ENCODE measurements around the gene LKAAEAR1. TPM values are rescaled to one million over a fixed set of nuclear protein-coding genes. Genes with fewer than 3 reads are reported as not detected.

LKAAEAR1 gene
- total RNA-seq, 2 donors from 2014 or later, result 10.2 TPM; not detected in 1

DNA sequence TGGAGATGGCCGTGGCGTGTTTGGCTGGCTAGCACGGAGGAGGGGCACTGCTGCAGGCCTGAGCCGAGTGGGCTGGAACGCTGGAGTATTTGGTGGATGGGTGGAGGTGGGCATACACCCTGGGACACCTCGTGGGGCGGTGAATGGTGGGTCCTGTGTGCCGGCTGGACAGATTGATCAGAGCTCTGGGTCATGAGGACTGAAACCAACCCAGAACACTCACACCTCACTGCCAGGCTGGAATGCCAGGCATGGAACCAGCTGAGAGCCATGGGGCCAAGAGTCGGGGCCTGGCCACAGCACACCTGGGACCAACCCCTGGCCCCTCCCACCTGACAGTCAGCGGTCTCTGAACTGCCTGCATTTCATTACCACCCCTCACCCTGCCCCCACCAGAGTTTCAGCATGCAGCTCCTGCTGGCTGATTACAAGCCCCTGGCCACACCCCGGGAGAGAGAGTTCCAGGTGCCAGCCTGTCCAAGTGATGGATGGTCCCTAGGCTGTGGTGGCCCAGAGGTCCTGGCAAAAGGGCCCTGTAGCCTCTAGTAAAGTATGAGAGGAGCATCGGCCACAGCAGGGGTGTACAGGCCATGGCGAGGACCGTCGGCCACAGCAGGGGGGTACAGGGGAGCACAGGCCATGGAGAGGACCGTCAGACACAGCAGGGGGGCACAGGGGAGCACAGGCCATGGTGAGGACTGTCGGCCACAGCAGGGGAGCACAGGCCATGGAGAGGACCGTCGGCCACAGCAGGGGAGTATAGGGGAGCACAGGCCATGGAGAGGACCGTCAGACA, 19.9 kb upstream of the LKAAEAR1 start:
- Histone ChIP-seq H3K36me3 (no peaks in the 10 kb centered on the region), H3K27me3 (replicated peaks; ENCODE audit: insufficient read depth) (peaks cover 3% of the 10 kb centered on the region), H3K4me3 (no peak overlapping the region), H3K9me3 (no peaks in the 10 kb centered on the region), H3K4me1 (replicated peaks) (peaks cover 4% of the 10 kb centered on the region), H3K27ac (no peak overlapping the region)
- TF ChIP-seq, protein P1, sequence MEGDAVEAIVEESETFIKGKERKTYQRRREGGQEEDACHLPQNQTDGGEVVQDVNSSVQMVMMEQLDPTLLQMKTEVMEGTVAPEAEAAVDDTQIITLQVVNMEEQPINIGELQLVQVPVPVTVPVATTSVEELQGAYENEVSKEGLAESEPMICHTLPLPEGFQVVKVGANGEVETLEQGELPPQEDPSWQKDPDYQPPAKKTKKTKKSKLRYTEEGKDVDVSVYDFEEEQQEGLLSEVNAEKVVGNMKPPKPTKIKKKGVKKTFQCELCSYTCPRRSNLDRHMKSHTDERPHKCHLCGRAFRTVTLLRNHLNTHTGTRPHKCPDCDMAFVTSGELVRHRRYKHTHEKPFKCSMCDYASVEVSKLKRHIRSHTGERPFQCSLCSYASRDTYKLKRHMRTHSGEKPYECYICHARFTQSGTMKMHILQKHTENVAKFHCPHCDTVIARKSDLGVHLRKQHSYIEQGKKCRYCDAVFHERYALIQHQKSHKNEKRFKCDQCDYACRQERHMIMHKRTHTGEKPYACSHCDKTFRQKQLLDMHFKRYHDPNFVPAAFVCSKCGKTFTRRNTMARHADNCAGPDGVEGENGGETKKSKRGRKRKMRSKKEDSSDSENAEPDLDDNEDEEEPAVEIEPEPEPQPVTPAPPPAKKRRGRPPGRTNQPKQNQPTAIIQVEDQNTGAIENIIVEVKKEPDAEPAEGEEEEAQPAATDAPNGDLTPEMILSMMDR (IDR thresholded peaks at IDR 0.05), result no peak
- TF ChIP-seq POLR2A (IDR thresholded peaks at IDR 0.05), result no peak
- TF ChIP-seq POLR2AphosphoS5 (IDR thresholded peaks at IDR 0.05), result no peak
- DNase-seq (ENCODE audit: low spot score), result no peak
- intact Hi-C loops (cut with DNase I), result no loop called here
- WGBS, result 72% methylated on average over 20 of the region's 20 CpGs

DNA sequence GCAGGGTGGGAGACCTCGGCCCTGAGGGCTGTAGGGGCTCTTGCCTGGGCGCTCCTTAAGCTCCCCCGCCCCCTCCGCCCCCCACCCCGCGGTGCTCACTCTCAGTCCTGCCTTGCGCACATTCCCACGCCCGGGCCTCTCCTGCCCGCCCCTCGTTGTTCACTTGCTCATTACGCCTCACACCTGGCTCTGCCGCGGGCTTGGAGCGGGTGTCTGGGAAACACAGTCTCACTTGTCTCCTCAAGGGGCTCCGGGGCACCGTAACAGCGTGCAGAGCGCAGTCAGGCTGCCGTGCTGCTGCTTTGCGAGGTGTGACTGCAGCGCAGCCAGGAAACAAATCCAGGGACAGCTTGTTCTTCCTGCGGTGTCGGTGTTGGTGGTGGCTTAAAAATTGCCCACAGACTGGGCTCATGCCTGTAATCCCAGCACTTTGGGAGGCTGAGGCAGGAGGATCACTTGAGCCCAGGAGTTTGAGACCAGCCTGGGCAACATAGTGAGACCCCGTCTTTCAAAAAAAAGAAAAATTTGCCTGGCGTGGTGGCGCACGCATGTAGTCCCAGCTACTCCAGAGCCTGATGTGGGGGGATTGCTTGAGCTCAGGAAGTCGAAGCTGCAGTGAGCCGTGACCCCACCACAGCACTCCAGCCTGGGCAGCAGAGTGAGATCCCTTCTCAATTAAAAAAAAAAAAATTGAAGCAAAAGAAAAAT, 18.6 kb upstream of the LKAAEAR1 start:
- TF ChIP-seq POLR2A (IDR thresholded peaks at IDR 0.05) (no peak), POLR2AphosphoS5 (IDR thresholded peaks at IDR 0.05) (no peak)
- TF ChIP-seq, protein P1 (IDR thresholded peaks at IDR 0.05), result no peak
- 19% methylated on average over 30 of the region's 30 CpGs for WGBS
- Histone ChIP-seq H3K9me3 (no peaks in the 10 kb centered on the region), H3K36me3 (no peaks in the 10 kb centered on the region), H3K4me1 (replicated peaks) (peaks cover 4% of the 10 kb centered on the region), H3K27ac (no peak overlapping the region), H3K27me3 (replicated peaks; ENCODE audit: insufficient read depth) (peaks cover 3% of the 10 kb centered on the region), H3K4me3 (peak overlapping the region; percentile 31 to 41)
- intact Hi-C loops (cut with DNase I), result no loop called here
- no peak for DNase-seq (ENCODE audit: low spot score)

DNA sequence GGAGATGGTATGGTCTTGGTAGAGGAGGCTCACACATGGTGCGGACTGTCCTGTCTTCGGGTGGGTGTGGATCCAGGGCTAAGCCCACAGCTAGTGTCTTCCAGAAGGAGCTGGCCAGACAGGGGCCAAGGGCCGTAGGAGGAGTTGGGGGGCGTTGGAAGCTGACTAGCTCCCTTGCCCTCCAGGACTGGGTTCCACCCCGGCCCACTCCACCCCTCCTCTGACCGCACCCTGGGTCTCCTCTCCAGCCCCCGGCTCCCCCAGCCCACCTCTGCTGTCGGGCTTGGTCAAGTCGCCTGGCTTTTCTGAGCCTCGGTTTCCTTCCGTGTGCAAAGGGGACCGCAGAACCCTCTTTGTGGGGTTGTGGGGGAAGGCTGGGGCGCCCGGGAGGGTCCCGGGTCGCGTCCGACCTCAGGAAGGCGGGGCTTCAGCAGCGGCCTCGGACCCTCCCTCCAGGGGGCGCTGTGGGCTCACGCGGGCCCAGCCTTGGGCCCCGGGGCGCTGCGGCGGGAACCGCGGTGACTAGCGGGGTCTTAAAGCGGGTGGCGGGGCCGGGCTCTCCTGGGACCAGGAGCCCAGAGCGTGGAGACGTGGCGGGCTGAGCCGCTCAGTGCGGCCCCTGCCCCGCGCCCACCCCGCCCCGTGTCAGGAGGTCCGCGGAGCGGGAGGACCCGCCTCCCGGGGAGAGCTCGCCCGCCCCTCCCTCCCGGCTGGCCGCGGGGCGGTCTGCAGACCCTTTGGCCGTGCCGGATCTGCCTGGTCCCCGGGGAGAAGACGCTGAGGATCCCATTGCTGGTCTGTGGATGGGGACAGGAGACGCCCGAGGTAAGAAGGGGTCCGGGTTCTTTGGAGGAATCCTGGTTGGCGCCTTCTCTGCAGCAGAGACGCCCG, 17.8 kb upstream of the LKAAEAR1 start:
- TF ChIP-seq POLR2A (IDR thresholded peaks at IDR 0.05), result no peak
- TF ChIP-seq POLR2AphosphoS5 (IDR thresholded peaks at IDR 0.05), result no peak
- TF ChIP-seq, protein P1 (IDR thresholded peaks at IDR 0.05), result peak; percentile 42 to 58 (median 56)
- Histone ChIP-seq H3K27ac (no peak overlapping the region), H3K9me3 (no peaks in the 10 kb centered on the region), H3K4me1 (replicated peaks) (peaks cover 4% of the 10 kb centered on the region), H3K4me3 (peak overlapping the region; percentile 31 to 41), H3K36me3 (no peaks in the 10 kb centered on the region), H3K27me3 (replicated peaks; ENCODE audit: insufficient read depth) (peaks cover 3% of the 10 kb centered on the region)
- intact Hi-C loops (cut with DNase I), result no loop called here
- DNase-seq (ENCODE audit: low spot score), result peak; percentile 29
- 12% methylated on average over 49 of the region's 64 CpGs for WGBS

DNA sequence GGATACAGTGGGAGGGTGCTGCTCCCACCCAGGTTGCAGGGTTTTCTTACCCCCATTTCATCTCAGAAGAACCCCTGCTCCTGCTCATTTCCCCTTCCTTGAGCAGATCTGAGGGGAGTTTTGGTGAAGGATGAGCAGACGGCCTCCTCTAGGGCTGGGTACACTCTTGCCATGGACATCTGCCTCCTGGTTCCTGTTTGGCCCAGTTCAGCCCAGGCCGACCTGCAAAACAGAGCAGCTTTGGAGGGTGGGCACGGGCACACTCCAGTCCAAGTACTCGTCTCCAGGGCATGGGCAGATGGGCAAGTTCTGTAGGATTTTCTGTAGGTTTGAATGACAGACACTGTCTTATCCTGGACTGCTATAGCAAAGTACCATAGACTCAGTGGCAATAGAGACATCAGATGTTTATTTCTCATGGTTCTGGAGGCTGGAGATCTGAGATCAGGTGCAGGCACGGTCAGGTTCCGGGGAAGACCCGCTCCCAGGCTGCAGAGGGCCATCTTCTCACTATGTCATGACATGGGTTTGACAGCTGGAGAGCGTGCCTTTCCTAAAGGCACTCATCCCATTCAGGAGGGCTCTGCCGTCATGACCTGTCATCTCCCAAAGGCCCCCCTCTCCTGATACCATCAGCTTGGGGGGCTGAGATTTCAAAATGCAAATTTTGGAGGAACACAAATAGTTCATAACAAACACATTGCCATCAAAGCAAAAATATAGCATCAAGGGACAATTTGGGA, 16.9 kb upstream of the LKAAEAR1 start:
- 93% methylated on average over 9 of the region's 9 CpGs for WGBS
- no peaks in the 10 kb centered on the region for H3K36me3 ChIP-seq
- H3K27ac ChIP-seq, result no peak overlapping the region
- H3K4me1 ChIP-seq (replicated peaks), result peaks cover 4% of the 10 kb centered on the region
- no peaks in the 10 kb centered on the region for H3K9me3 ChIP-seq
- TF ChIP-seq POLR2A (IDR thresholded peaks at IDR 0.05) (no peak), POLR2AphosphoS5 (IDR thresholded peaks at IDR 0.05) (no peak)
- TF ChIP-seq, protein P1 (IDR thresholded peaks at IDR 0.05), result no peak
- no peak overlapping the region for H3K4me3 ChIP-seq
- DNase-seq (ENCODE audit: low spot score), result no peak
- intact Hi-C loops (cut with DNase I), result no loop called here
- peaks cover 3% of the 10 kb centered on the region for H3K27me3 ChIP-seq (replicated peaks; ENCODE audit: insufficient read depth)
